Mesenchymal stem cell (in vitro differentiated cells and primary cell): ENCODE measurements around the gene MED19.
"Not testable (repeated sequence)": the region's sequence is repeated elsewhere in the genome, so short reads cannot be mapped to it uniquely, and the experiment has no call there.

Experiments
- DNase-seq: peaks from one replicate; pipeline ENCODE4 v3.0.0-alpha.2; 2013
- H2AFZ ChIP-seq: one replicate; pipeline ENCODE4 v1.6.1; 2013; ENCODE audit warnings: low read depth, mild to moderate bottlenecking, control low read depth, inconsistent platforms, low read length, moderate library complexity
- H2AK5ac ChIP-seq: 2 replicates; pipeline ENCODE4 v1.6.1; 2013; ENCODE audit warnings: low read length, moderate library complexity, mild to moderate bottlenecking, inconsistent platforms; ENCODE audit not compliant: severe bottlenecking
- H2BK120ac ChIP-seq: one replicate; pipeline ENCODE4 v1.6.1; 2013; ENCODE audit warnings: low read depth, mild to moderate bottlenecking, inconsistent platforms, low read length, moderate library complexity
- H2BK12ac ChIP-seq, 2 experiments: one replicate each; pipeline ENCODE4 v1.6.1; 2013; ENCODE audit warnings: inconsistent platforms in 2 of 2, low read length in 2 of 2, mild to moderate bottlenecking in 2 of 2, moderate library complexity in 2 of 2, control low read depth in 1 of 2
- H2BK15ac ChIP-seq: one replicate; pipeline ENCODE4 v1.6.1; 2013; ENCODE audit warnings: mild to moderate bottlenecking, low read depth, inconsistent platforms; ENCODE audit not compliant: poor library complexity, severe bottlenecking
- H2BK5ac ChIP-seq: 2 replicates; pipeline ENCODE4 v1.6.1; 2013; ENCODE audit warnings: low read depth, mild to moderate bottlenecking, low read length, control low read depth, inconsistent platforms; ENCODE audit not compliant: poor library complexity, severe bottlenecking
- H3K14ac ChIP-seq, 2 experiments: one replicate each; pipeline ENCODE4 v1.6.1; 2013; ENCODE audit warnings: inconsistent platforms in 2 of 2, low read length in 2 of 2, control low read depth in 1 of 2, mild to moderate bottlenecking in 1 of 2, moderate library complexity in 1 of 2
- H3K18ac ChIP-seq, 2 experiments: one replicate each; pipeline ENCODE4 v1.6.1; 2013; ENCODE audit warnings: inconsistent platforms in 2 of 2, low read length in 2 of 2, control low read depth in 1 of 2, low read depth in 1 of 2, mild to moderate bottlenecking in 1 of 2
- H3K23ac ChIP-seq, 2 experiments: one replicate each; pipeline ENCODE4 v1.6.1; 2013; ENCODE audit warnings: inconsistent platforms in 2 of 2, low read length in 2 of 2, mild to moderate bottlenecking in 2 of 2, moderate library complexity in 2 of 2, control low read depth in 1 of 2
- H3K27ac ChIP-seq: 2 replicates; pipeline ENCODE4 v1.5.1; 2013; ENCODE audit warnings: mild to moderate bottlenecking, moderate library complexity, low read length, control low read depth, inconsistent platforms; ENCODE audit not compliant: poor library complexity, severe bottlenecking
- H3K27me3 ChIP-seq, 2 experiments: 2 replicates each; pipeline versions ENCODE4 v1.6.1 to v1.7.0; 2013; ENCODE audit warnings: low read length in 2 of 2, mild to moderate bottlenecking in 2 of 2, moderate library complexity in 2 of 2, control low read depth in 1 of 2, inconsistent platforms in 1 of 2; ENCODE audit not compliant: control insufficient read depth in 1 of 2, insufficient read depth in 1 of 2
- H3K36me3 ChIP-seq, 2 experiments: 2 replicates each; pipeline versions ENCODE4 v1.6.1 to v1.7.0; 2013; ENCODE audit warnings: low read length in 2 of 2, control low read depth in 1 of 2, inconsistent platforms in 1 of 2, low read depth in 1 of 2, mild to moderate bottlenecking in 1 of 2; ENCODE audit not compliant: insufficient read depth in 2 of 2, control insufficient read depth in 1 of 2
- H3K4ac ChIP-seq, 2 experiments: one replicate each; pipeline ENCODE4 v1.6.1; 2013; ENCODE audit warnings: inconsistent platforms in 2 of 2, low read length in 2 of 2, mild to moderate bottlenecking in 2 of 2, moderate library complexity in 2 of 2, control low read depth in 1 of 2, low read depth in 1 of 2
- H3K4me1 ChIP-seq: 2 replicates; pipeline ENCODE4 v1.6.1; 2013; ENCODE audit warnings: low read depth, low read length, control low read depth; ENCODE audit not compliant: control insufficient read depth, insufficient read depth
- H3K4me2 ChIP-seq: 2 replicates; pipeline ENCODE4 v1.6.1; 2013; ENCODE audit warnings: low read length, mild to moderate bottlenecking, inconsistent platforms; ENCODE audit not compliant: poor library complexity, severe bottlenecking
- H3K4me3 ChIP-seq, 2 experiments: 2 replicates each; pipeline versions ENCODE4 v1.5.1 to v1.7.0; 2013; ENCODE audit warnings: low read length in 2 of 2, mild to moderate bottlenecking in 2 of 2, control low read depth in 1 of 2, low read depth in 1 of 2; ENCODE audit not compliant: insufficient read depth in 1 of 2
- H3K79me1 ChIP-seq: replicated peaks from 2 replicates; pipeline ENCODE4 v1.6.1; 2013; ENCODE audit warnings: mild to moderate bottlenecking, control low read depth, low read length, inconsistent platforms; ENCODE audit not compliant: poor library complexity, severe bottlenecking
- H3K9ac ChIP-seq: 2 replicates; pipeline ENCODE4 v1.7.0; 2013; ENCODE audit warnings: mild to moderate bottlenecking, low read length, moderate library complexity
- H3K9me3 ChIP-seq: 2 replicates; pipeline ENCODE4 v1.7.0; 2013; ENCODE audit warnings: mild to moderate bottlenecking, low read length; ENCODE audit not compliant: control insufficient read depth
- H4K8ac ChIP-seq: one replicate; pipeline ENCODE4 v1.6.1; 2013; ENCODE audit warnings: inconsistent platforms, mild to moderate bottlenecking, low read length, moderate library complexity
- H4K91ac ChIP-seq: one replicate; pipeline ENCODE4 v1.6.1; 2013; ENCODE audit warnings: mild to moderate bottlenecking, low read length, inconsistent platforms
- WGBS: methylation state at CpG from one replicate; pipeline ENCODE4 v1.1.7; 2013; ENCODE audit warnings: mixed read lengths; 5-methylcytosine and 5-hydroxymethylcytosine counted together

The MED19 gene

DNA sequence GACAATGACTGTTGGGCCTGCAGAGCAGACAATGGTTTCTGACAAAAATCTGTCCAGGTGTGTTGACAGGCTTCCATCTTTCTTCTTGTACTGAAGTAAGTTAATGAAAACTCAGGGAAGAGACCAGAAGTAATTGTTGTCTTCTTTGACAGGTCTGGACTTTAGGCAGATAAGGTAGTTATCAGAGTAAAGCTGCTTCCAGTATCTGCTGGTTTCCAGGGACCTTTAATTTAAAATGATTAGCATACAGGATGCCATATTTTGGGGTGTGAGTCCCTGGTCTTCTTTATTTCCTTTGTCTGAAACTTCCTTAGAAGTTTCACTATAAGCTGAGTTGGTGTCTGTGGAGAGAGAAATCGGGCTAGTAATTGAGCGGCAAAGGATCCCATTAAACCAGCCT, 1.8 kb upstream of the MED19 start:
- DNase-seq: no peak
- H3K4ac ChIP-seq: no peak overlapping the region
- H4K8ac ChIP-seq: no peak overlapping the region
- no peak overlapping the region for H3K27ac ChIP-seq
- H2AK5ac ChIP-seq: no peak overlapping the region
- H2BK12ac ChIP-seq: no peak overlapping the region
- no peak overlapping the region for H2BK5ac ChIP-seq
- peaks cover 14% of the 10 kb centered on the region for H3K79me1 ChIP-seq
- H4K91ac ChIP-seq: no peak overlapping the region
- H3K4me1 ChIP-seq: peaks cover 10% of the 10 kb centered on the region
- H3K4me2 ChIP-seq: peak overlapping the region; percentile 94
- peaks cover 4 to 9% of the 10 kb centered on the region in 2 experiments for H3K36me3 ChIP-seq
- 100% methylated on average over 2 of the region's 2 CpGs for WGBS
- no peak overlapping the region for H2AFZ ChIP-seq
- H3K4me3 ChIP-seq: peak overlapping the region in 1 of 2 experiments; percentile 90
- peak overlapping the region; percentile 95 for H3K9ac ChIP-seq
- H2BK120ac ChIP-seq: no peak overlapping the region
- H3K27me3 ChIP-seq: no peaks in the 10 kb centered on the region
- no peaks in the 10 kb centered on the region for H3K9me3 ChIP-seq
- no peak overlapping the region for H3K14ac ChIP-seq
- no peak overlapping the region for H2BK15ac ChIP-seq
- no peak overlapping the region for H3K23ac ChIP-seq
- no peak overlapping the region for H3K18ac ChIP-seq

DNA sequence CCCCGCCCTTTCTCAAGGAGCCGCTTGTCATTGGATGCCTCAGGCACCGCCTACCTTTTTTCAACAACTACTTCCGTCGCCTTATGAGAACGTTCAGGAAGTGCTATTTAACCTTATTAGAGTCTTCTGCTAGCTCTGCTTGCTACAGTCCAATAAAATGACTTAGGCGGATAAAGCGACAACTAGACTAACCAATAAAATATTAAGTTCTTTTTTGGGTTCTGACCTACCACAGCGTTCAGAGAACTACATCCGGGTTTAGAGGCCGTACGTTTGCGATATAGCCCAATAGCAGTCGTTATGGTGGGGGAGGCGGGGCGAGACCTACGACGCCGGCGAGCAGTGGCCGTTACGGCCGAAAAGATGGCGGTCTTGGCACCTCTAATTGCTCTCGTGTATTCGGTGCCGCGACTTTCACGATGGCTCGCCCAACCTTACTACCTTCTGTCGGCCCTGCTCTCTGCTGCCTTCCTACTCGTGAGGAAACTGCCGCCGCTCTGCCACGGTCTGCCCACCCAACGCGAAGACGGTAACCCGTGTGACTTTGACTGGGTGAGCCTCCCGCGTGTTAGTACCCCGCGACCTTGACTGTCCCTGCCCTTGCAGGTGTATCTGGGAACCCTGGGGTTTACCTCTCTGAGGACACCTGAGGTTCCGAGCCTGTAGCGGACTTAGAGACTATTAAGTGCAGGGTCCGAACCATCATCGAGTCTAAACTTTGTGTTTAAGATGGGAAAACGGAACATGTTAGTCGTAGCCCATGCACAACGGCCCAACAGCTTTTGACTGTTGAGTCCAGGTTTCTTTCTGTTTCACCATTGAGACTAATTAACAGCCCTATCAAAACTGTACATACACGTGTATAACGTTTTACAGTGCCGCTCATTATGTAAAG, 488 bp upstream of the MED19 start, which contains the start of gene TMX2:
Gene TMX2 (plus strand): TSS at position 338 of the 895 bp plus-strand sequence. CDS start 26 bp downstream, at position 364.
- no peak within 1 kb of the TSS for H3K14ac ChIP-seq
- no peaks in the 10 kb centered on the region for H3K27me3 ChIP-seq
- H4K91ac ChIP-seq: peak within 1 kb of the TSS; percentile 67
- H2BK15ac ChIP-seq: peak within 1 kb of the TSS; percentile 88
- peak within 1 kb of the TSS; percentile 95 for H3K9ac ChIP-seq
- H2BK5ac ChIP-seq: peak within 1 kb of the TSS; percentile 46
- peaks cover 10% of the 10 kb centered on the region for H3K4me1 ChIP-seq
- H2AK5ac ChIP-seq: no peak within 1 kb of the TSS
- no peaks in the 10 kb centered on the region for H3K9me3 ChIP-seq
- peak within 1 kb of the TSS; percentile 38 for H3K27ac ChIP-seq
- peak within 1 kb of the TSS; percentile 90 to 92 for H3K4me3 ChIP-seq
- H2BK120ac ChIP-seq: peak within 1 kb of the TSS; percentile 82
- peak within 1 kb of the TSS; percentile 98 for H4K8ac ChIP-seq
- peak within 1 kb of the TSS; percentile 94 for H3K4me2 ChIP-seq
- WGBS: under 1% methylated on average over 53 of the region's 53 CpGs
- peaks cover 2 to 10% of the 10 kb centered on the region in 2 experiments for H3K36me3 ChIP-seq
- H3K79me1 ChIP-seq: peaks cover 17% of the 10 kb centered on the region
- peak; percentile 100 for DNase-seq
- peak within 1 kb of the TSS in 1 of 2 experiments; percentile 55 for H2BK12ac ChIP-seq
- H3K18ac ChIP-seq: peak within 1 kb of the TSS; percentile 78 to 92
- peak within 1 kb of the TSS in 1 of 2 experiments; percentile 46 for H3K23ac ChIP-seq
- H3K4ac ChIP-seq: peak within 1 kb of the TSS; percentile 75 to 83
- H2AFZ ChIP-seq: peak within 1 kb of the TSS; percentile 66

DNA sequence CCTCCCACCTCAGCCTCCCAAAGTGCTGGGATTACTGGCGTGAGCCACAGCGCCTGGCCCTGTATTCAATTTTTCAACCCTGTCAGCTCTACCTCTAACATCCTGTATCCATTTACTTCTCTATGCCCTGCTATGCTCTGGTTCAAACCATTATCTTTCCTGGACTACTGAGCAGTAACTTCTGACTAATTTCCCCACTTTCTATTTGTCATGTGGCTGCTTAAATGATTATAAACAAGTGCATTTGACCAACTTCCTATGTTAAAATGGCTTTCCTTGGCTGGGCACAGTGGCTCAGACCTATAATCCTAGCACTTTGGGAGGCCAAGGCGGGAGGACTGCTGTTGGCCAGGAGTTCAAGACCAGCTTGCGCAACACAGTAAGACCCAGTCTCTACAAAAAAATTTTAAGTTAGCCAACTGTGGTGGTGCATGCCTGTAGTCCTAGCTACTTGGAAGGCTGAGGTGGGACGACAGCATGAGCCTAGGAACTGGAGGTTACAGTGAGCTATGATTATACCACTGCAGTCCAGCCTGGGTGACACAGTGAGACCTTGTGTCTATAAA, 2.1 kb downstream of the MED19 start:
- Histone ChIP-seq H3K14ac (no peak overlapping the region), H3K27me3 (no peaks in the 10 kb centered on the region), H3K79me1 (peaks cover 24% of the 10 kb centered on the region), H3K36me3 (peaks cover 9 to 21% of the 10 kb centered on the region in 2 experiments), H2BK12ac (no peak overlapping the region), H3K18ac (no peak overlapping the region), H3K9ac (no peak overlapping the region), H2BK15ac (no peak overlapping the region), H3K4ac (no peak overlapping the region), H2BK120ac (no peak overlapping the region), H2AFZ (no peak overlapping the region), H3K9me3 (no peaks in the 10 kb centered on the region), H4K8ac (no peak overlapping the region), H2AK5ac (no peak overlapping the region), H4K91ac (no peak overlapping the region), H3K4me3 (no peak overlapping the region), H3K23ac (no peak overlapping the region), H2BK5ac (no peak overlapping the region), H3K4me2 (no peak overlapping the region), H3K4me1 (peaks cover 10% of the 10 kb centered on the region), H3K27ac (no peak overlapping the region)
- WGBS: 99% methylated on average over 4 of the region's 5 CpGs
- DNase-seq: peak; percentile 11

DNA sequence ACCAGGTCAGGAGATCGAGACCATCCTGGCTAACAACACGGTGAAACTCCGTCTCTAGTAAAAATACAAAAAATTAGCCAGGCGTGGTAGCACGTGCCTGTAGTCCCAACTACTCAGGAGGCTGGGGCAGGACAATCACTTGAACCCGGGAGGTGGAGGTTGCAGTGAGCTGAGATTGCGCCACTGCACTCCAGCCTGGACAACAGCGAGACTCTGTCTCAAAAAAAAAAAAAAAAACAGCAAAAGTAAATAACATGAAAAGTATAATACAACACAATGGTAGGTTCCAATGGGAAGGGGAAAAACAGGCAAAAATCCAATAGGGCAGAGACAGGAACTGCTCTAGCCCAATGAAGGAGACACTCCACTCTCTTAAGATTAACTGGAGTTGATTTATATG, 6.6 kb downstream of the MED19 start:
- peaks cover 30 to 58% of the 10 kb centered on the region in 2 experiments for H3K36me3 ChIP-seq
- H4K91ac ChIP-seq, H2BK12ac ChIP-seq, H3K4ac ChIP-seq, H3K23ac ChIP-seq, H3K27ac ChIP-seq, H2BK120ac ChIP-seq, H3K4me3 ChIP-seq, H3K9ac ChIP-seq, H3K9me3 ChIP-seq, H4K8ac ChIP-seq, H3K4me1 ChIP-seq, H2AFZ ChIP-seq, H3K14ac ChIP-seq, H3K4me2 ChIP-seq, H3K27me3 ChIP-seq, DNase-seq, H2BK15ac ChIP-seq, H2BK5ac ChIP-seq, H2AK5ac ChIP-seq, H3K18ac ChIP-seq: not testable (repeated sequence)
- peaks cover 30% of the 10 kb centered on the region for H3K79me1 ChIP-seq
- WGBS: 93% methylated on average over 7 of the region's 8 CpGs
